Adrenal gland (tissue), 5 donors: ENCODE measurements around the gene MAP3K14.

Experiments used
- POLR2A ChIP-seq, 2 donors: fragments of 450-650 bp; IDR thresholded peaks; one replicate each; pipeline ENCODE4 v1.6.1; 2017; ENCODE audit warnings: antibody characterized with exemption in 2 of 2, mild to moderate bottlenecking in 2 of 2, moderate library complexity in 1 of 2
- TF ChIP-seq, protein P1 (sequence below), 6 experiments: fragments of 450-650 bp in 4 of 6; fragments of 200-600 bp in 2 of 6; sonication (generic) in 1 of 6; IDR thresholded peaks; 1 replicate in 5 of 6; 2 replicates in 1 of 6; pipeline versions ENCODE4 v1.5.1 to v1.8.0; 2016 to 2021; ENCODE audit warnings: antibody characterized with exemption in 6 of 6, mild to moderate bottlenecking in 2 of 6, moderate library complexity in 1 of 6
- donor health status: DM: no; HTN: no; CAD: no.

DNA sequence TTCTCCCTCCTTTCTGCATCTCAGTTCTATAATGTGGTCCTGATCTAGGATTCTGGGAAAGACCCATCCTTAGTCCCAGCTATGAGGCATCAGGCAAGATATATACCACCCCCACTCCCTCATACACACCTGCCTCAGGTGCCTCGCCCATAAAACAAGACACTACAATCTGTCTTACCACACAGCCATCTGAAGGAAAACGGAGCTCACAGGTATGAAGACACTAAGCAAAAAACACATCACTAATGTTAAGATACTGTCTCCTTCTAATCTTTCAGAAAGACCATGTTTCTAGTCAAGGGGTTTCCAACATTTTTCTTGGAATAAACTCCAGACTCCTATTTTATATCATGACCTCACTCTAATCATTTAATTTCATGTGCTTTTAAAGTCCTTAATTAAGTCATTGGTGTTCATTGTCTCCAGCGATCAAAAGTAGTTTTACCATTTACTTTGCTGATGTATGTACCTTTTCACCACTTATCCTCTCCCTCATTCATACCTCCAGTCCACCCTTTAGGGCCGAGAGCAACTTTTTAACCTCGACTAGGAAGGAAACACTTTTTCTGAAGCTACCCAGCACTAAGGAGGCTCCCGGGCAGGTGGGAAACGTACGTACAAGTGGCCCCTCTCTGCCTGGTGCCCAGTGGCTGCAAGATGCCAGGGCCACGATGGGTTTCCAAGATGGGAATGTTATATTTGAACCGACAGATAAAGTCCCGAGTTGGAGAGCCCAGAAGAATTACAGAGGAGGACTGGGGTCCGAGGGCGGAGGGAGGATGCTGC is 979 bp downstream of the MAP3K14 start:
- TF ChIP-seq, protein P1, sequence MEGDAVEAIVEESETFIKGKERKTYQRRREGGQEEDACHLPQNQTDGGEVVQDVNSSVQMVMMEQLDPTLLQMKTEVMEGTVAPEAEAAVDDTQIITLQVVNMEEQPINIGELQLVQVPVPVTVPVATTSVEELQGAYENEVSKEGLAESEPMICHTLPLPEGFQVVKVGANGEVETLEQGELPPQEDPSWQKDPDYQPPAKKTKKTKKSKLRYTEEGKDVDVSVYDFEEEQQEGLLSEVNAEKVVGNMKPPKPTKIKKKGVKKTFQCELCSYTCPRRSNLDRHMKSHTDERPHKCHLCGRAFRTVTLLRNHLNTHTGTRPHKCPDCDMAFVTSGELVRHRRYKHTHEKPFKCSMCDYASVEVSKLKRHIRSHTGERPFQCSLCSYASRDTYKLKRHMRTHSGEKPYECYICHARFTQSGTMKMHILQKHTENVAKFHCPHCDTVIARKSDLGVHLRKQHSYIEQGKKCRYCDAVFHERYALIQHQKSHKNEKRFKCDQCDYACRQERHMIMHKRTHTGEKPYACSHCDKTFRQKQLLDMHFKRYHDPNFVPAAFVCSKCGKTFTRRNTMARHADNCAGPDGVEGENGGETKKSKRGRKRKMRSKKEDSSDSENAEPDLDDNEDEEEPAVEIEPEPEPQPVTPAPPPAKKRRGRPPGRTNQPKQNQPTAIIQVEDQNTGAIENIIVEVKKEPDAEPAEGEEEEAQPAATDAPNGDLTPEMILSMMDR (IDR thresholded peaks at IDR 0.05), result no peak
- no peak for TF ChIP-seq POLR2A (IDR thresholded peaks at IDR 0.05)
